Measurements from ENCODE around the gene C6orf118. TPM values are rescaled to one million over a fixed set of nuclear protein-coding genes. Genes with fewer than 3 reads are reported as not detected.

Gene C6orf118
- total RNA-seq, 1 donor from 2014 or later, result 2.2 TPM

- no peak overlapping the region for H3K4me2 ChIP-seq
These were observed 64.1 kb downstream of the C6orf118 start for GRCh38 chr6:165245287-165245686.

DNA sequence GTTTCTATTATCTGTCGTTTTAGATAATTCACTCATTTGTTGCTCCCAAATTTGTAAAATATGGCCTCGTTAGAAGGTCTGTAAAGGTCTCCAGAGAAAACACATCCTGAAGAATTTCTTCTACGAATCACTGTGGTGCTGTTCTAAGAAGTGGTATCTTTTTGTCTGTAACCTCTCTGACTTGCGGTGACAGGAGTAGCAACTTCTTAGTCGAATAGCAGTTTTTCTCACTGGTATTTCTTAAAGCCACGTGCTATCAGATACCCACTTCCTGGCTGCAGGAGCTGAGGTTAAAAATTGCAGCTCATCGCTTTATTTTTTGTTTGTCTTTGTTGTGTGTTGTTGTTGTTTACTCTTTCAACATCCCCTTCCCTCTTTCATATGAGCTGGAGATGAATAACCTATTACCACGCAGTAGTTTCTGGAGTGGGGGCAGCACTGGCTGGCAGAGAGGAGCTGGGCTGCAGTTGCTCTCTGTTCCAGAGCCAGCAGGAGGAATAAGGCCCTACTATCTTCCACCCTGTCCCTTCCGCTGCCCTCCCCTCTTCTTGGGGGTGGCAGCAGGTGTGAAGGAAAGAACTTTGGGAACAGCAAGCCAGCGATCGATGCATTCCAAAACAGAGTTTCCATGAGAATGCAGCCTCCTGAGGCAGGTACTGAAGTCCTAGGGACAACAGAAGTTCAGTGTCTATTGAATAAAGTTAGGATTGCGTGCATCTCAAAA lies 64.7 kb downstream of the C6orf118 start:
- Mint-ChIP-seq H3K36me3 (no peaks in the 10 kb centered on the region), H3K4me3 (no peak overlapping the region), H3K27me3 (ENCODE audit: insufficient read depth, low read depth) (no peaks in the 10 kb centered on the region), H3K4me1 (peaks cover 7% of the 10 kb centered on the region), H3K9me3 (no peaks in the 10 kb centered on the region), H3K27ac (peak overlapping the region; percentile 43)
- H3K9me3 ChIP-seq (ENCODE audit: low read depth), result no peaks in the 10 kb centered on the region
- no peak overlapping the region for H3K27ac ChIP-seq
- peak overlapping the region; percentile 51 for H2AFZ ChIP-seq (replicated peaks)
- no peak overlapping the region for H3K4me3 ChIP-seq
- H3K4me1 ChIP-seq, result no peaks in the 10 kb centered on the region
- no peaks in the 10 kb centered on the region for H4K20me1 ChIP-seq (ENCODE audit: low read depth)
- H3K36me3 ChIP-seq, result no peaks in the 10 kb centered on the region
- no peaks in the 10 kb centered on the region for H3K79me2 ChIP-seq (ENCODE audit: low read depth)
- no peaks in the 10 kb centered on the region for H3K27me3 ChIP-seq
- no peak overlapping the region for H3K9ac ChIP-seq
- no peaks in the 10 kb centered on the region for H3F3A ChIP-seq (ENCODE audit: low read depth)
- DNase-seq (ENCODE audit: low spot score), result no peak
- no peak overlapping the region for H3K4me2 ChIP-seq
- TF ChIP-seq EZH2phosphoT487 (IDR thresholded peaks at IDR 0.05) (no peak), EZH2 (IDR thresholded peaks at IDR 0.05) (no peak), CTCF (IDR thresholded peaks at IDR 0.05) (no peak)

More at GRCh38 chr6:165245287-165245686, 64.1 kb downstream of the C6orf118 start:
- H3K9ac ChIP-seq, result no peak overlapping the region
- peak overlapping the region; percentile 51 for H2AFZ ChIP-seq (replicated peaks)
- H3K79me2 ChIP-seq (ENCODE audit: low read depth), result no peaks in the 10 kb centered on the region
- H4K20me1 ChIP-seq (ENCODE audit: low read depth), result no peaks in the 10 kb centered on the region
- peaks cover 7% of the 10 kb centered on the region for H3K4me1 Mint-ChIP-seq
- DNase-seq (ENCODE audit: low spot score), result peak; percentile 27
- no peaks in the 10 kb centered on the region for H3K9me3 Mint-ChIP-seq
- H3K4me1 ChIP-seq, result no peaks in the 10 kb centered on the region
- H3K36me3 ChIP-seq, result no peaks in the 10 kb centered on the region
- no peak for TF ChIP-seq EZH2phosphoT487 (IDR thresholded peaks at IDR 0.05)
- peak; percentile 65 for TF ChIP-seq CTCF (IDR thresholded peaks at IDR 0.05)
- no peak for TF ChIP-seq EZH2 (IDR thresholded peaks at IDR 0.05)
- no peaks in the 10 kb centered on the region for H3K27me3 ChIP-seq
- H3F3A ChIP-seq (ENCODE audit: low read depth), result no peaks in the 10 kb centered on the region
- no peak overlapping the region for H3K27ac Mint-ChIP-seq
- H3K27ac ChIP-seq, result no peak overlapping the region
- H3K36me3 Mint-ChIP-seq, result no peaks in the 10 kb centered on the region
- H3K9me3 ChIP-seq (ENCODE audit: low read depth), result no peaks in the 10 kb centered on the region
- no peak overlapping the region for H3K4me3 ChIP-seq
- H3K27me3 Mint-ChIP-seq (ENCODE audit: insufficient read depth, low read depth), result no peaks in the 10 kb centered on the region
- no peak overlapping the region for H3K4me3 Mint-ChIP-seq

GRCh38 chr6:165243801-165244200 lies 65.6 kb downstream of the C6orf118 start:
- TF ChIP-seq EZH2phosphoT487 (IDR thresholded peaks at IDR 0.05) (no peak), CTCF (IDR thresholded peaks at IDR 0.05) (no peak), EZH2 (IDR thresholded peaks at IDR 0.05) (no peak)
- Mint-ChIP-seq H3K27me3 (ENCODE audit: insufficient read depth, low read depth) (no peaks in the 10 kb centered on the region), H3K27ac (no peak overlapping the region), H3K4me1 (peaks cover 7% of the 10 kb centered on the region), H3K36me3 (no peaks in the 10 kb centered on the region), H3K4me3 (no peak overlapping the region), H3K9me3 (no peaks in the 10 kb centered on the region)
- Histone ChIP-seq H3K4me2 (no peak overlapping the region), H3F3A (ENCODE audit: low read depth) (no peaks in the 10 kb centered on the region), H3K4me3 (no peak overlapping the region), H3K9ac (no peak overlapping the region), H2AFZ (replicated peaks) (no peak overlapping the region), H4K20me1 (ENCODE audit: low read depth) (no peaks in the 10 kb centered on the region), H3K36me3 (no peaks in the 10 kb centered on the region), H3K79me2 (ENCODE audit: low read depth) (no peaks in the 10 kb centered on the region), H3K9me3 (ENCODE audit: low read depth) (no peaks in the 10 kb centered on the region), H3K27me3 (no peaks in the 10 kb centered on the region), H3K4me1 (no peaks in the 10 kb centered on the region), H3K27ac (no peak overlapping the region)
- DNase-seq (ENCODE audit: low spot score), result no peak
